ENCODE results near the gene NOTCH1. TPM values are rescaled to one million over a fixed set of nuclear protein-coding genes. Genes with fewer than 3 reads are reported as not detected.

NOTCH1 gene
- total and polyA plus RNA-seq, 2 of the 4 experiments (the other 2 are of a cell fraction) = 1.8 to 6.0 TPM

DNA sequence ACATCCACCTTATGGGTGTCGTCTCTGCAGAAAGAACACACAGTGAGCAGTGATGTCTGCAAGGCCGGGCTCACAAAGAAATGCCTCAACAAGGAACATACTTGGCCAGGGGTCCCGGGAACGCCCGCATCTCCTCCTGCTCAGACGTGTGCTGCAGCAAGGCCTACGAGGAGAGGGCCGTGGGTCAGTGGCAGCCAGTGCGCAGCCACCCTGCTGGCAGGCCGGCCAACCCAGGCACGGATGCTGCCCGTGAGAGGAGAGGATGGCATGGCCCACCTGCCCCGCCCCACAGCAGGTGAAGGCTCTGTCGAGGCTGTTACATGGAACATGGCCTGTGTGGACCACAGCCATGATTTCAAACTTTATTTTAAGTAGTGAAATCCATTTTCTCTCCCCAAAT lies 82.3 kb downstream of the NOTCH1 start:
- Histone ChIP-seq H2BK20ac (ENCODE audit: low read depth, low read length) (no peak overlapping the region), H3K27me3 (ENCODE audit: control insufficient read depth, insufficient read depth, low read length) (no peaks in the 10 kb centered on the region), H4K91ac (ENCODE audit: insufficient read depth, low read depth, low read length) (no peak overlapping the region), H3K9me1 (ENCODE audit: insufficient read depth, low read length) (no peaks in the 10 kb centered on the region), H2BK5ac (ENCODE audit: low read depth, low read length, poor library complexity, severe bottlenecking) (no peak overlapping the region), H4K20me1 (ENCODE audit: insufficient read depth, low read length) (peaks cover 51% of the 10 kb centered on the region), H3K79me1 (ENCODE audit: low read depth in 1 of 2, low read length in 2 of 2) (peaks cover 22 to 42% of the 10 kb centered on the region in 2 experiments), H3K9me3 (ENCODE audit: control insufficient read depth, insufficient read depth, low read length) (no peaks in the 10 kb centered on the region), H2AK5ac (ENCODE audit: low read depth, low read length) (no peak overlapping the region), H3K18ac (ENCODE audit: low read depth, low read length) (no peak overlapping the region), H3K36me3 (ENCODE audit: control insufficient read depth, insufficient read depth, low read length) (peaks cover 81% of the 10 kb centered on the region), H3K4me2 (ENCODE audit: low read depth, low read length) (no peak overlapping the region), H3K4me3 (ENCODE audit: insufficient read depth, low read depth, low read length) (no peak overlapping the region), H2BK15ac (ENCODE audit: low read depth, low read length) (no peak overlapping the region), H4K5ac (ENCODE audit: low read depth, low read length) (no peak overlapping the region), H2AFZ (replicated peaks; ENCODE audit: low read length, poor library complexity) (no peak overlapping the region), H4K8ac (ENCODE audit: low read depth in 2 of 2, low read length in 2 of 2) (no peak overlapping the region), H2BK120ac (ENCODE audit: low read depth, low read length) (no peak overlapping the region), H3K23ac (ENCODE audit: low read depth, low read length) (no peak overlapping the region), H3K4ac (ENCODE audit: low read depth, low read length) (no peak overlapping the region), H2AK9ac (replicated peaks; ENCODE audit: low read depth, low read length, poor library complexity) (no peak overlapping the region), H3K27ac (ENCODE audit: insufficient read depth, low read length) (no peak overlapping the region), H3K14ac (replicated peaks; ENCODE audit: low read depth, low read length) (no peak overlapping the region), H3K4me1 (ENCODE audit: control insufficient read depth, insufficient read depth, low read length) (no peaks in the 10 kb centered on the region), H3K56ac (ENCODE audit: extremely low read depth, insufficient read depth, low read length) (no peak overlapping the region), H3K9ac (ENCODE audit: low read depth, low read length) (no peak overlapping the region)
- ATAC-seq (ENCODE audit: low read depth) (no peak), DNase-seq (no peak)
- dilution Hi-C loops (cut with HindIII; ENCODE audit: low sequenced_read_pairs, unreplicated experiment) = no loop called here
- POLR2A ChIA-PET (ENCODE audit: unreplicated experiment) = no interaction called here
- 90% methylated on average over 9 of the region's 14 CpGs; no CpG with 5 or more reads in 1 of the 2 experiments for WGBS, 2 experiments (ENCODE audit: extremely low coverage in 2 of 2, insufficient read length in 1 of 2)
- no TSS peak for BruUV-seq (replicated peaks)
- in situ Hi-C loops (cut with MboI; ENCODE audit: low sequenced_read_pairs) = no loop called here
- intact Hi-C loops (cut with micrococcal nuclease) = no loop called here
- no peak for TF ChIP-seq NFE2L2 (IDR thresholded peaks at IDR 0.05; ENCODE audit: low read depth, low read length)
- no peak for TF ChIP-seq CEBPB (IDR thresholded peaks at IDR 0.05; ENCODE audit: low read depth, low read length)
- TF ChIP-seq, protein P1, sequence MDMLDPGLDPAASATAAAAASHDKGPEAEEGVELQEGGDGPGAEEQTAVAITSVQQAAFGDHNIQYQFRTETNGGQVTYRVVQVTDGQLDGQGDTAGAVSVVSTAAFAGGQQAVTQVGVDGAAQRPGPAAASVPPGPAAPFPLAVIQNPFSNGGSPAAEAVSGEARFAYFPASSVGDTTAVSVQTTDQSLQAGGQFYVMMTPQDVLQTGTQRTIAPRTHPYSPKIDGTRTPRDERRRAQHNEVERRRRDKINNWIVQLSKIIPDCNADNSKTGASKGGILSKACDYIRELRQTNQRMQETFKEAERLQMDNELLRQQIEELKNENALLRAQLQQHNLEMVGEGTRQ (IDR thresholded peaks at IDR 0.05; ENCODE audit: low read depth, low read length) = no peak
- no peak for TF ChIP-seq BHLHE40 (IDR thresholded peaks at IDR 0.05; ENCODE audit: low read depth, low read length)
- TF ChIP-seq MXI1 (IDR thresholded peaks at IDR 0.05; ENCODE audit: borderline replicate concordance, low read depth, low read length) = no peak
- TF ChIP-seq FOS (IDR thresholded peaks at IDR 0.05; ENCODE audit: low read depth, low read length) = no peak
- no peak for TF ChIP-seq MAFK (IDR thresholded peaks at IDR 0.05; ENCODE audit: low read depth, low read length)
- TF ChIP-seq RCOR1 (IDR thresholded peaks at IDR 0.05; ENCODE audit: insufficient replicate concordance, low read length) = no peak
- no peak for TF ChIP-seq MAZ (IDR thresholded peaks at IDR 0.05; ENCODE audit: borderline replicate concordance, low read depth, low read length)
- TF ChIP-seq, protein P2, sequence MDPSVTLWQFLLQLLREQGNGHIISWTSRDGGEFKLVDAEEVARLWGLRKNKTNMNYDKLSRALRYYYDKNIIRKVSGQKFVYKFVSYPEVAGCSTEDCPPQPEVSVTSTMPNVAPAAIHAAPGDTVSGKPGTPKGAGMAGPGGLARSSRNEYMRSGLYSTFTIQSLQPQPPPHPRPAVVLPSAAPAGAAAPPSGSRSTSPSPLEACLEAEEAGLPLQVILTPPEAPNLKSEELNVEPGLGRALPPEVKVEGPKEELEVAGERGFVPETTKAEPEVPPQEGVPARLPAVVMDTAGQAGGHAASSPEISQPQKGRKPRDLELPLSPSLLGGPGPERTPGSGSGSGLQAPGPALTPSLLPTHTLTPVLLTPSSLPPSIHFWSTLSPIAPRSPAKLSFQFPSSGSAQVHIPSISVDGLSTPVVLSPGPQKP (IDR thresholded peaks at IDR 0.05; ENCODE audit: borderline replicate concordance, low read depth, low read length) = no peak
- no peak for TF ChIP-seq SMC3 (IDR thresholded peaks at IDR 0.05; ENCODE audit: low read depth, low read length)
- TF ChIP-seq, protein P3, sequence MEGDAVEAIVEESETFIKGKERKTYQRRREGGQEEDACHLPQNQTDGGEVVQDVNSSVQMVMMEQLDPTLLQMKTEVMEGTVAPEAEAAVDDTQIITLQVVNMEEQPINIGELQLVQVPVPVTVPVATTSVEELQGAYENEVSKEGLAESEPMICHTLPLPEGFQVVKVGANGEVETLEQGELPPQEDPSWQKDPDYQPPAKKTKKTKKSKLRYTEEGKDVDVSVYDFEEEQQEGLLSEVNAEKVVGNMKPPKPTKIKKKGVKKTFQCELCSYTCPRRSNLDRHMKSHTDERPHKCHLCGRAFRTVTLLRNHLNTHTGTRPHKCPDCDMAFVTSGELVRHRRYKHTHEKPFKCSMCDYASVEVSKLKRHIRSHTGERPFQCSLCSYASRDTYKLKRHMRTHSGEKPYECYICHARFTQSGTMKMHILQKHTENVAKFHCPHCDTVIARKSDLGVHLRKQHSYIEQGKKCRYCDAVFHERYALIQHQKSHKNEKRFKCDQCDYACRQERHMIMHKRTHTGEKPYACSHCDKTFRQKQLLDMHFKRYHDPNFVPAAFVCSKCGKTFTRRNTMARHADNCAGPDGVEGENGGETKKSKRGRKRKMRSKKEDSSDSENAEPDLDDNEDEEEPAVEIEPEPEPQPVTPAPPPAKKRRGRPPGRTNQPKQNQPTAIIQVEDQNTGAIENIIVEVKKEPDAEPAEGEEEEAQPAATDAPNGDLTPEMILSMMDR (conservative IDR thresholded peaks at IDR 0.05; ENCODE audit: low read depth, low read length) = no peak
- TF ChIP-seq CHD1 (IDR thresholded peaks at IDR 0.05; ENCODE audit: low read depth, low read length) = no peak
- CTCF ChIA-PET = no interaction called here

Measured in IMR-90 (cell line).